Bone marrow (tissue), 2 donors: ENCODE results near the gene PPARGC1A.

Experiments
- DNase-seq, 2 donors: peaks; one replicate each; lab custom pipeline; 2025; lab: John Stamatoyannopoulos, UW

PPARGC1A gene

GRCh38 chr4:23906839-23907238, 17.0 kb upstream of the PPARGC1A start:
- no peak for DNase-seq

GRCh38 chr4:23904639-23905071, 14.8 kb upstream of the PPARGC1A start:
- DNase-seq: no peak

- no peak for DNase-seq
Measured at GRCh38 chr4:23903859-23904438, 14.1 kb upstream of the PPARGC1A start.

GRCh38 chr4:23902222-23902804, 12.5 kb upstream of the PPARGC1A start:
- DNase-seq: no peak

- DNase-seq: no peak
Measured at GRCh38 chr4:23900636-23901035, 10.8 kb upstream of the PPARGC1A start.

GRCh38 chr4:23899565-23899964, 9.7 kb upstream of the PPARGC1A start:
- DNase-seq: no peak

GRCh38 chr4:23897564-23898109, 7.8 kb upstream of the PPARGC1A start:
- no peak for DNase-seq

- DNase-seq: no peak
Measured at GRCh38 chr4:23894021-23894420, 4.2 kb upstream of the PPARGC1A start.

- no peak for DNase-seq
Measured at GRCh38 chr4:23891064-23891421, 1.2 kb upstream of the PPARGC1A start.

GRCh38 chr4:23890369-23891063, 669 bp upstream of the PPARGC1A start:
- no peak for DNase-seq

- no peak for DNase-seq
Measured at GRCh38 chr4:23889391-23889790, 456 bp downstream of the PPARGC1A start.

GRCh38 chr4:23888421-23889319, 1.2 kb downstream of the PPARGC1A start:
- no peak for DNase-seq

- DNase-seq: no peak
Measured at GRCh38 chr4:23887989-23888388, 1.9 kb downstream of the PPARGC1A start.

GRCh38 chr4:23887173-23887572, 2.7 kb downstream of the PPARGC1A start:
- no peak for DNase-seq

- no peak for DNase-seq
Measured at GRCh38 chr4:23885943-23886590, 3.8 kb downstream of the PPARGC1A start.

- DNase-seq: no peak
Measured at GRCh38 chr4:23884741-23885140, 5.1 kb downstream of the PPARGC1A start.

- no peak for DNase-seq
Measured at GRCh38 chr4:23884261-23884660, 5.6 kb downstream of the PPARGC1A start.

GRCh38 chr4:23882976-23883531, 6.8 kb downstream of the PPARGC1A start:
- no peak for DNase-seq

- DNase-seq: no peak
Measured at GRCh38 chr4:23881674-23882337, 8.0 kb downstream of the PPARGC1A start.

- no peak for DNase-seq
Measured at GRCh38 chr4:23881052-23881501, 8.8 kb downstream of the PPARGC1A start.
